NCI-H2171 (cell line): Measurements from ENCODE around the gene CNN3.

Source experiments
- DNase-seq: peaks from one replicate; lab custom pipeline; 2025; lab: John Stamatoyannopoulos, UW

Gene CNN3

DNA sequence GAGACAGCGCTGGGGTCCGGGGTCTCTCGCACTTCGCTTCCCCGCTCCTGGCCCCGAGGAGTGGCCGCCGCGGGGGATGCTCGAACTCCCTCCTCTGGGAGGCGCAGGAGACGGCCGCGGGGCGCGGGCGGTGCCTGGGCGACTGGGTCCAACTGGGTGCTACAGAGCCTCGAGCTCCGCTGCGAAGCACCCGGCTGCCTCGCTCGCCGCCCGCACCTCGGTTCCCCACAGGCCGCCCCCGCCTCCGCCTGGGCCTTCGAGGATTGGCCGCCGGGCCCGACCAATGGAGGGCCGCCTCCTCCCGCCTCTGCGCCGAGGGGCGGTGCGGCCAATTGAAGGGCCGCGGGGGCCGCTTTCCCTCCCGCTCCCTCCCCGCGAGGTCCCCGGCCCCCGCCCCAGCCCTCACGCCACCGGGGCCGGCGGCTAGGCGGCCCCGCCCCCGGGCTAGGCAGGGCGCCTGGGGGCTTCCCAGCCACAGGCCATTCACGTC is at the start of gene CNN3:
CNN3 (minus strand) TSS at position 196 of the 490 bp plus-strand sequence. CDS start 216 bp downstream, outside the sequence.
- peak; percentile 69 for DNase-seq

- no peak for DNase-seq
Observed at GRCh38 chr1:94974824-94975223, 47.9 kb upstream of the CNN3 start.

- DNase-seq = no peak
Observed at GRCh38 chr1:94974241-94974640, 47.3 kb upstream of the CNN3 start.

DNA sequence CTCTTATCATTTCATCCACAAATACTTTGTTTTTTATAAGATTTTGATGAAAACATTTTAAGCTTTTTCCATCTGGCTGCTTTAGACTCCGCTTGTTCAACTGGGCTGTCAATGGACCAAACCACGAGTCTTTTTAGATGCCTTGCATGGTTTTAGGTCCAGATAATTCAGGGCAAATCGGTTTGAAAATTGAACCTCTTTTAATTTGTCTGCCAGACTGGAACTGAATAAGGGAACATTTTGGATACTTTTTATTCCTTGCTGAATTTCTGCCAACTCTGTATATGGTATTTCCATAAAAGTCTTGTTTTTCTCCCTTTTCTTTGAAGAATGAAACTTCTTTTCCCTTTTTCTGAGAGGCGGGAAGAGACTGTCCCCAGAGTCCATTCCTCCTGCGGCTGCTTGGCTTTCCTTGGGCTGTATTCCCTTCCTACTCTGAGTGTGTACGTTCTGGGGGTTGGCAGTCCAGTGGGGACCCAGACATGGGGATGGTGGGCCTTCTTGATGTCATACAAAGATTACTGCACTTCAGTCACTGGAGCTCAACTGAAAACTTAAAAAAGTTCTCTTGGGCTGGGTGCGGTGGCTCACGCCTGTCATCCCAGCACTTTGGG is 46.5 kb upstream of the CNN3 start:
- DNase-seq = no peak

DNA sequence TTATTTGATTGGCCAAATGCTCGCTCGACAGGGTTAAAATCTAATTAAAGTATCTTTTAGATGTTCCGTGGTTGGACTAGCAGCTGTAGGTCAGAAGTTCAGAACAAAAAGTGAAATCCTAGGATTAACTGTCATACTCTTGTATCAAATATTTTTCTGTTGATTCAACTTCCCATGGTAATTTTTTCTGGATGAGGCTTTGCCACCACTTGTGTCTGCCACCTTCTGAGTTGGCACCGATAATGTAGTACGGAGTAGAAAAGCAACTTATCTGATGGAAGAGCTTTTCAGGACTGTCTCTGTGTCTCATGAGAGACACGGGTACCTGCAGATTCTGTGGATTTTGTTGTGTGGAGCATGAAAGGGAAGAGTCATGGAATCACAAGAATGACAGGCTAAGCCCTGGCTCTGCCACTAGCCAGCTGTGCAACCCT is 44.6 kb upstream of the CNN3 start:
- DNase-seq = no peak

DNA sequence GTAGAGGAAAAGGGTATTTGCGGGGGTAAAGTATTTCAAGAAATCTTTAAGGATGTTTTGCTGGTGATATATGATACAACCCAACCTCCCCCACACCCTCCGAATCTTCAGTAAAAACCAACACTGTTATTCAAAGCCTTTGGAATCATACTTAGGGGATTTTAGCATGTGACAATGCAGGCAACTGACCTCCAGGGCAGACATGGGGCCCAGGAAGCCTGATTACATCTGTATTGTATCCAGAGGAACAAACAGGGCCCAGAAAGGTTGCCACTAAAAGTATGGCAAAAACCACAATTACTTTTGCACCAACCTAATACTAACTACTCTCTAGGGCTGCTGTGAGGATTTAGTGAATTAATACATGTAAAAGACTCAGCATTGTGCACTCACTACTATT is 43.9 kb upstream of the CNN3 start:
- DNase-seq = no peak

DNA sequence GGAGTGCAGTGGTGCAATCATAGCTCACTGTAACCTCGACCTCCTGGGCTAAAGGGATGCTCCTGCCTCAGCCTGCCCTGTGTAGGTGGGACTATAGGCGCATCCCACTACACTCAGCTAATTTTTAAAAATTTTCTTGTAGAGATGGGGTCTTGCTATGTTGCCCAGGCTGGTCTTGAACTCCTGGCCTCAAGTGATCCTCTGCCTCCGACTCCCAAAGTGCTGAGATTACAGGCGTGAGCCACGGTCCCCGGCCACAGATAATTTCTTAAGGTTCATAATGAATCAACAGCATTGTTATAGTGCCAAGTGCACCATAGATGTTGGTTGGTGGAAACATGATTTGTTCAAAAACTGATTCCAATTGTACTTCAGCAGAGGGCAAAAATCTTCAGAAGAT is 42.2 kb upstream of the CNN3 start:
- no peak for DNase-seq

GRCh38 chr1:94966033-94966432 is 39.1 kb upstream of the CNN3 start:
- DNase-seq = no peak

DNA sequence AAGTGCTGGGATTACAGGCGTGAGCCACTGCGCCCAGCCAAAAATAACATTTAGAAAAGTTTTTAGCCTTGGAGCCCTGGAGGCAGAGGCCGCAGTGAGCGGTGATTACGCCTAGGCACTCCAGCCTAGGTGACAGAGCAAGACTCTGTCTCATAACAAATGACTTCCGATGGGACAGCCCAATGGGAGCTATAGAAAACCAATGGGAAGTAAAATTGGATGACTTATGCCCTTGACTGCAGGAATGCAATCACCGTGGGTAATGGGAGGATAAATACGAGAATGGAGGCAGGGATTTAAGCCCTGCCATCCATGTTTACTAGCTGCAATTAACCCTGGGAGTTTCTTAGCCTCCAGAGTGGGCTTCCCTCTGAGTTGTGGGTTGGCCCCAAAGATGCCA is 37.0 kb upstream of the CNN3 start:
- DNase-seq = no peak

GRCh38 chr1:94962409-94963265 is 35.7 kb upstream of the CNN3 start:
- no peak for DNase-seq

- no peak for DNase-seq
Observed at GRCh38 chr1:94961988-94962387, 35.1 kb upstream of the CNN3 start.

GRCh38 chr1:94961582-94961981 is 34.7 kb upstream of the CNN3 start:
- DNase-seq = no peak

DNA sequence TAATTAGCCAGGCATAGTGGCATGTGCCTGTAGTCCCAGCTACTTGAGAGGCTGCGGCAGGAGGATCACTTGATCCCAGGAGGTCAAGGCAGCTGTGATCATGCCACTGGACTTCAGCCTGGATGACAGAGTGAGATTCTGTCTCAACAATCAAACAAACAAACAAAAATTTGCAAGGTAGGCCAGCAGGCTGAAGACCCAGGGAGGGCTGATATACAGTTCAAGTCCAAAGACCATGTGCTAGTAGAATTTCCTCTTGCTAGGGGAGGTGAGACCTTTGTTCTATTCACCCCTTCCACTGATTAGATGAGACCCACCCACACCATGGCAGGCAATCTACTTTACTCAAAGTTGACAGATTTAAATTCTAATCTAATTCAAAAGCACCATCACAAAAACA is 31.2 kb upstream of the CNN3 start:
- no peak for DNase-seq

DNA sequence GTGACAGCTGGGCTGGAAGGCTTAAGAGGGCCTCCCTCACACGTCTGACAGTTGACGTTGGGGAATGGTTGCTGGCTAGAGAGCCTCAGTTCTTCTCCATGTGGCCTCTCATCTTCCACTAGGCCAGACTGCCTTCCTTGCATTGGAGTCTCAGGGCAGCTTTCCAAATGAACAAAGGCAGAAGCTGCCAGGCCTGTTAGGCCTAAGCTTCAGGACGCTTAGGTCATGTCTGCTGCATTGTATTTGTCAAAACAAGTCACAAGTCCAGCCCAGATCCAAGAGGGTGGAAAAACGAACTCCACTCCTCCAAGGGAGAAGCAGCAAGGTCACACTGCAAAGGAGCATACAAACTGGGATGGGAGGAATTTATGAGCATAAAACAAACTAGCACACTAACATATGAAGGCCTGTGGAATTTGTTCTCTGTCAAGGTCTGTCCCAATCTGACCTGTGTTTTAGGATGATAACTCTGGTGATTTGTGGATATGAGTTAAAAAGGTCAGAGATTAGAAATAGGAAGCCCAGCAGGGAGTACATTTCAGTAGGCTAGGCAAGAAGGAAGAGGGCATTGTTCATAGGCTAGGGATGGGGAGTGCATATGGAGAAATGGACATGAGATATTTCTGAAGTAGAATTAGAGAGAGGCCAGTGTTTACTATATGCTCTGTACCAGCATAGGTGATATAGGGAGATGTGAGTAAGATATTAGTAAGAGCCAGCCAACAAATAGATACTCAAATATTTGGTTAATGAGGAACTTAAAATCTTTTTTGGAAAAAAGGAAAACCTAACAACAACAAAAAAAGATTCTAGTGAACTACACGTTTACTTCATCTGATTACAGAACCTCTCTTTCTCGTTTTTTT is 29.1 kb upstream of the CNN3 start:
- DNase-seq = no peak

GRCh38 chr1:94954263-94955220 is 27.6 kb upstream of the CNN3 start:
- no peak for DNase-seq

- no peak for DNase-seq
Observed at GRCh38 chr1:94953746-94954145, 26.8 kb upstream of the CNN3 start.

GRCh38 chr1:94953107-94953506 is 26.2 kb upstream of the CNN3 start:
- no peak for DNase-seq

GRCh38 chr1:94952539-94952938 is 25.6 kb upstream of the CNN3 start:
- no peak for DNase-seq

DNA sequence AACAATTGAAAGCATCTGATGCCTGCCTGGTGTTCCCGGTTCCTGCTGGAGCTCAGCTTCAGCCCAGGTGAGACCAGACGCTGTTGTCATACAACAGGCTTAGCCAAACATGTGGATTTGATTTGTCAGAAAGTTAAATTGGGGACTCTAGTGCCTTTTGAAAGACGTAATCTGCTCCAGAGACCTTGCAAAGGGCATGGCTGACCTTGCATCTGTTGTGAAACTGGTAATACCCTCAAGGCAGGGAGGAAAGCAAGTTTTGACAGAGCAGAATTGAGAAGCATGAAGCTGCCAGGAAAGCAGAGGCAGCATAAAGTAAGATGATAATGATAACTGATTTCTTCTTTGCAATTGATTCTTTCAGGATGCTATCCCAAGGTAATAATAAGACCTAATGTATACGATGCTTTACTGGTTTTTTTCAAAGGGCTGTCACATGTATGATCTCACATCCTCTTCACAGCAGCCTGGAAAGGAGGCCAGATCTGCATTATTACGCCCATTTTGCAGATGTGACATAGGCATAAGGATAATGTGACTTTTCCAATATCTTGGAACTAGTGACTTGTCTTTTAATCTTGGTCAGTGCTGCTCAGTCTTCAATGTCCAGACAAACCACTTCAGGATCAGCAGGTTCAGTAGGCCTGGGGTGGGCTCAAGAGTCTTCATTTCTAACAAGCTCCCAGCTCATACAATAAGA is 24.7 kb upstream of the CNN3 start:
- DNase-seq = no peak

- DNase-seq = no peak
Observed at GRCh38 chr1:94951046-94951445, 24.1 kb upstream of the CNN3 start.
